Endothelial cell of umbilical vein (primary cell): ENCODE results near the gene DPEP2. TPM values are rescaled to one million over a fixed set of nuclear protein-coding genes. Genes with fewer than 3 reads are reported as not detected.
A peak's percentile ranks its signal among the peaks of the same experiment; 100 is the strongest.

ENCODE experiments used
- BruUV-seq: library from RNA; stranded (reverse); fragments of 400-500 nt; replicated peaks from 2 replicates; lab custom pipeline; 2021; lab: Mats Ljungman, UMichigan
- CTCF ChIA-PET: fragments of 300-600, 350-600 bp; sonication (Branson Sonifier 250); formaldehyde crosslinking; loops from one replicate; lab custom pipeline; 2021; ENCODE audit warnings: antibody characterized with exemption, inconsistent platforms; lab: Charles Lee
- POLR2A ChIA-PET: fragments of 300-600, 350-600 bp; sonication (Branson Sonifier 250); formaldehyde crosslinking; loops from one replicate; lab custom pipeline; 2021; ENCODE audit warnings: antibody characterized with exemption, inconsistent platforms; lab: Charles Lee
- DNase-seq: peaks from one replicate; pipeline ENCODE4 v3.0.0-alpha.2; 2011; ENCODE audit warnings: low read depth, low spot score
- FAIRE-seq: peaks from 2 replicates; lab custom pipeline; 2011; peaks lifted over from hg19 to GRCh38; lab: Jason Lieb, UNC
- H2AFZ ChIP-seq: 2 replicates; pipeline ENCODE4 v1.6.0; 2012; ENCODE audit warnings: low read depth, low read length, control low read depth, inconsistent platforms
- H3K27ac ChIP-seq: 2 replicates; pipeline ENCODE4 v1.5.1; 2011; ENCODE audit warnings: low read depth, mild to moderate bottlenecking, control low read depth, low read length, moderate library complexity; ENCODE audit not compliant: insufficient read depth
- H3K27me3 ChIP-seq, 2 experiments: 2 replicates each; pipeline versions ENCODE4 v1.6.0 to v1.6.1; 2011; ENCODE audit warnings: low read length in 2 of 2, mixed read lengths in 1 of 2; ENCODE audit not compliant: control insufficient read depth in 2 of 2, insufficient read depth in 2 of 2
- H3K36me3 ChIP-seq, 2 experiments: 2 replicates in 1 of 2; 3 replicates in 1 of 2; pipeline ENCODE4 v1.5.1; 2011; ENCODE audit warnings: low read length in 2 of 2, mild to moderate bottlenecking in 1 of 2, moderate library complexity in 1 of 2; ENCODE audit not compliant: control insufficient read depth in 2 of 2, insufficient read depth in 2 of 2; ENCODE audit errors: extremely low read depth in 1 of 2
- H3K4me1 ChIP-seq: 3 replicates; pipeline ENCODE4 v1.5.1; 2011; ENCODE audit warnings: mild to moderate bottlenecking, low read length; ENCODE audit not compliant: control insufficient read depth, insufficient read depth; ENCODE audit errors: extremely low read depth
- H3K4me2 ChIP-seq: 2 replicates; pipeline ENCODE4 v1.6.1; 2011; ENCODE audit warnings: low read length, control low read depth, mixed read lengths; ENCODE audit not compliant: insufficient read depth
- H3K4me3 ChIP-seq, 3 experiments: fragments of 200-600 bp in 1 of 3; sonication (generic), shearing (Covaris generic) in 1 of 3; replicated peaks in 1 of 3; 2 replicates each; pipeline ENCODE4 v1.5.1; 2011 to 2016; ENCODE audit warnings: control low read depth in 3 of 3, low read length in 3 of 3, mild to moderate bottlenecking in 2 of 3, inconsistent platforms in 1 of 3, low read depth in 1 of 3, moderate library complexity in 1 of 3; ENCODE audit not compliant: insufficient read depth in 1 of 3
- H3K79me2 ChIP-seq: 2 replicates; pipeline ENCODE4 v1.6.0; 2012; ENCODE audit warnings: low read length, inconsistent platforms; ENCODE audit not compliant: control insufficient read depth, insufficient read depth
- H3K9ac ChIP-seq: replicated peaks from 2 replicates; pipeline ENCODE3; 2011; ENCODE audit warnings: low read length, control low read depth; ENCODE audit not compliant: insufficient read depth; ENCODE audit errors: extremely low read depth
- H3K9me1 ChIP-seq: replicated peaks from 3 replicates; pipeline ENCODE4 v1.6.0; 2011; ENCODE audit warnings: mild to moderate bottlenecking, low read length; ENCODE audit not compliant: control insufficient read depth, insufficient read depth; ENCODE audit errors: extremely low read depth
- H3K9me3 ChIP-seq: replicated peaks from 2 replicates; pipeline ENCODE4 v1.5.1; 2012; ENCODE audit warnings: low read length, inconsistent platforms; ENCODE audit not compliant: control insufficient read depth, insufficient read depth
- H4K20me1 ChIP-seq: replicated peaks from 2 replicates; pipeline ENCODE3; 2011; ENCODE audit warnings: mild to moderate bottlenecking, low read length; ENCODE audit not compliant: control insufficient read depth, insufficient read depth; ENCODE audit errors: extremely low read depth
- JUN ChIP-seq: IDR thresholded peaks from 2 replicates; pipeline ENCODE4 v1.6.1; 2011; ENCODE audit warnings: borderline replicate concordance, low read depth; ENCODE audit not compliant: insufficient read length, insufficient read depth
- POLR2AphosphoS5 ChIP-seq: IDR thresholded peaks from 2 replicates; pipeline ENCODE4 v1.6.1; 2012; ENCODE audit warnings: low read depth, mild to moderate bottlenecking, control low read depth, low read length, moderate library complexity; ENCODE audit not compliant: insufficient read depth
- dilution Hi-C: fragments of 300-500 bp; cut with MboI; formaldehyde crosslinking; loops from one replicate; pipeline ENCODE4 v1.15.0; 2019; ENCODE audit warnings: low sequenced_read_pairs; ENCODE audit not compliant: extremely low pct_ligation_motif_present
- intact Hi-C: fragments of 100-400 bp; cut with micrococcal nuclease; formaldehyde crosslinking; loops from one replicate; pipeline ENCODE4 v1.10.0; 2022
- polyA plus RNA-seq, 4 experiments: library from polyadenylated mRNA; depleted of rRNA in 3 of 4; stranded (reverse) in 3 of 4; unstranded in 1 of 4; fragments of >200 nt; gene quantifications; 2 replicates each; pipeline versions ENCODE4 v1.2.1 to v1.2.3, GENCODE V29; 2011 to 2012; ENCODE audit warnings: missing spikeins in 1 of 4
- total RNA-seq: library from RNA; stranded (reverse); gene quantifications from 2 replicates; pipeline ENCODE4 v1.2.3, GENCODE V29; 2021
- TF ChIP-seq, protein P1 (sequence below), 2 donors: IDR thresholded peaks; 1 replicate in 1 of 2; 2 replicates in 1 of 2; pipeline ENCODE4 v1.5.1; 2011; ENCODE audit warnings: low read length in 2 of 2, mild to moderate bottlenecking in 2 of 2, moderate library complexity in 2 of 2, control low read depth in 1 of 2, inconsistent platforms in 1 of 2, low read depth in 1 of 2; ENCODE audit not compliant: insufficient read depth in 1 of 2; ENCODE audit errors: extremely low read depth in 1 of 2

Gene DPEP2
- total and polyA plus RNA-seq, 2 donors (not counting 3 experiments of a cell fraction or from before 2014, with no cell fraction given): 0.27 to 1.8 TPM

DNA sequence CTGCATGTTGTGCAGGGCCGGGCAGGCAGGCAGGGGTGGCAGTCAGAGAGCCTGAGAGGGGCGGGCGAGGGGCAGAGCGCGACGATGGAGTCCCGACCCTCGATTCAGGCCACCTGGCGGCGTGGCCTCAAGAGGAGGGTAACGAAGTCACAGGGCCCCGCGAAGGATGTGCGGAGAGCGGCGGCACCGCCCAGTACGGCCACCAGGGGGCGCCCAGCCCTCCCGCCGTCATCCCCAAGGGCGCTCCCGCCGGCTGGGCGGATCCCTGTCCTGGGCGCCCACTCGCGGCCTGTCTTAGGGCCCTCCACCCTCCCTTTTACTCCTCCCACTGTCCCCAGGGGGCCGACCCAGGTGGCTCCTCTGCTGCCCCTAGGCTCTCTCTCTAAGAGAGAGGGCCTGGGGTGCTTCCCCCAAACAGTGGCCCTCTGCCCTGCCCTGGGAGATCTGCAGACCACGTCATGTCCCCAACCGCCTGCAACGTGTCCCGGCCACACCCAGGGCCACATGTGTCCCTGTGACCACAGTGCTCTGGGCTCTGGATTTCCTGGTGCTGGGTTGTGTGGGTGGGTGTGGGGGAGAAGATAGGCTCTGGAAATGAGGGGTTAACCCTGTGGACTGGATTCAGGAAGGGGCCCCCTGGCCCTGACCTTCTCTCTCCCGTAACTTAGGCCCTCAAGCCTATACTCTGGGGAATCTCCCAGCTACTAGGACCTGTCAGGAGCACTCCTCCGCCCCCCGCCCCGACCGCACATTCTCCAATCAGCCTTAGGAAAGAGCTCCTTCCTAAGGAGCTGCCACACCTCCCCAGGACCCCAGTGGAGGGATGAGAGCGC, 5.9 kb downstream of the DPEP2 start:
- intact Hi-C loops: loop anchor here (1.0 kb wide), 4 partner anchors 30 to 236 kb away; partner anchors contain the start of genes DDX28 and DUS2
- CTCF ChIA-PET: interaction anchor here (0.6 to 4.6 kb wide), 13 partner anchors 9 to 237 kb away, joined by 3 to 47 read pairs (median 4); no protein-coding TSS in a partner anchor
- Histone ChIP-seq H3K9me3 (no peaks in the 10 kb centered on the region), H3K79me2 (no peaks in the 10 kb centered on the region), H3K4me3 (no peak overlapping the region), H4K20me1 (no peaks in the 10 kb centered on the region), H3K36me3 (no peaks in the 10 kb centered on the region), H3K27me3 (no peaks in the 10 kb centered on the region), H3K9ac (peak overlapping the region; percentile 22), H2AFZ (peak overlapping the region; percentile 96), H3K4me1 (peaks cover 4% of the 10 kb centered on the region), H3K9me1 (no peaks in the 10 kb centered on the region), H3K4me2 (peak overlapping the region; percentile 27), H3K27ac (peak overlapping the region; percentile 9)
- dilution Hi-C loops: no loop called here
- DNase-seq: peak; percentile 71
- POLR2A ChIA-PET: no interaction called here
- TF ChIP-seq POLR2AphosphoS5 (peak; percentile 25), JUN (no peak)
- TF ChIP-seq, protein P1, sequence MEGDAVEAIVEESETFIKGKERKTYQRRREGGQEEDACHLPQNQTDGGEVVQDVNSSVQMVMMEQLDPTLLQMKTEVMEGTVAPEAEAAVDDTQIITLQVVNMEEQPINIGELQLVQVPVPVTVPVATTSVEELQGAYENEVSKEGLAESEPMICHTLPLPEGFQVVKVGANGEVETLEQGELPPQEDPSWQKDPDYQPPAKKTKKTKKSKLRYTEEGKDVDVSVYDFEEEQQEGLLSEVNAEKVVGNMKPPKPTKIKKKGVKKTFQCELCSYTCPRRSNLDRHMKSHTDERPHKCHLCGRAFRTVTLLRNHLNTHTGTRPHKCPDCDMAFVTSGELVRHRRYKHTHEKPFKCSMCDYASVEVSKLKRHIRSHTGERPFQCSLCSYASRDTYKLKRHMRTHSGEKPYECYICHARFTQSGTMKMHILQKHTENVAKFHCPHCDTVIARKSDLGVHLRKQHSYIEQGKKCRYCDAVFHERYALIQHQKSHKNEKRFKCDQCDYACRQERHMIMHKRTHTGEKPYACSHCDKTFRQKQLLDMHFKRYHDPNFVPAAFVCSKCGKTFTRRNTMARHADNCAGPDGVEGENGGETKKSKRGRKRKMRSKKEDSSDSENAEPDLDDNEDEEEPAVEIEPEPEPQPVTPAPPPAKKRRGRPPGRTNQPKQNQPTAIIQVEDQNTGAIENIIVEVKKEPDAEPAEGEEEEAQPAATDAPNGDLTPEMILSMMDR (IDR thresholded peaks at IDR 0.05; ENCODE audit: extremely low read depth in 1 of 2, insufficient read depth in 1 of 2, low read depth in 1 of 2, low read length in 2 of 2): peak; percentile 99
- peak; percentile 67 for FAIRE-seq
- BruUV-seq: no TSS peak
